ENCODE results near the gene CD19.

GRCh38 chr16:28886945-28887344 is 44.8 kb upstream of the CD19 start:
- TF ChIP-seq CTCF (IDR thresholded peaks at IDR 0.05; ENCODE audit: low read depth, low read length) (no peak), POLR2A (IDR thresholded peaks at IDR 0.05; ENCODE audit: extremely low read depth, insufficient read length) (no peak), MAX (IDR thresholded peaks at IDR 0.05; ENCODE audit: low read depth, low read length) (no peak), MYC (IDR thresholded peaks at IDR 0.05; ENCODE audit: low read depth, low read length) (no peak)

Data from NB4 (cell line).